Fibroblast of gingiva (primary cell): ENCODE data around the gene MAN1A1.
"Not testable (repeated sequence)": the region's sequence is repeated elsewhere in the genome, so short reads cannot be mapped to it uniquely, and the experiment has no call there.

ENCODE experiments used
- DNase-seq: peaks from one replicate; pipeline ENCODE4 v3.0.0-alpha.2; 2011; ENCODE audit warnings: low read depth

MAN1A1 gene

GRCh38 chr6:119349361-119350201 lies at the start of gene MAN1A1:
Gene MAN1A1, minus strand, starts transcription at chr6:119349761. Its CDS starts 696 bp downstream, at chr6:119349065.
- peak; percentile 87 for DNase-seq

GRCh38 chr6:119395192-119395591 lies 45.6 kb upstream of the MAN1A1 start:
- no peak for DNase-seq

GRCh38 chr6:119390247-119390793 lies 40.8 kb upstream of the MAN1A1 start:
- DNase-seq, result no peak

- DNase-seq, result no peak
Observed at GRCh38 chr6:119385994-119386393, 36.4 kb upstream of the MAN1A1 start.

- DNase-seq, result peak; percentile 23
Observed at GRCh38 chr6:119384444-119384843, 34.9 kb upstream of the MAN1A1 start.

GRCh38 chr6:119379809-119380208 lies 30.2 kb upstream of the MAN1A1 start:
- no peak for DNase-seq

GRCh38 chr6:119377043-119377442 lies 27.5 kb upstream of the MAN1A1 start:
- DNase-seq, result not testable (repeated sequence)

- no peak for DNase-seq
Observed at GRCh38 chr6:119370080-119370479, 20.5 kb upstream of the MAN1A1 start.

- no peak for DNase-seq
Observed at GRCh38 chr6:119368921-119369320, 19.4 kb upstream of the MAN1A1 start.

GRCh38 chr6:119361209-119361608 lies 11.6 kb upstream of the MAN1A1 start:
- DNase-seq, result no peak

GRCh38 chr6:119360262-119360915 lies 10.8 kb upstream of the MAN1A1 start:
- DNase-seq, result no peak

GRCh38 chr6:119355890-119356289 lies 6.3 kb upstream of the MAN1A1 start:
- no peak for DNase-seq

GRCh38 chr6:119355157-119355556 lies 5.6 kb upstream of the MAN1A1 start:
- DNase-seq, result peak; percentile 75

GRCh38 chr6:119353696-119354095 lies 4.1 kb upstream of the MAN1A1 start:
- no peak for DNase-seq

GRCh38 chr6:119352001-119352400 lies 2.4 kb upstream of the MAN1A1 start:
- DNase-seq, result no peak

- peak; percentile 51 for DNase-seq
Observed at GRCh38 chr6:119350952-119351372, 1.4 kb upstream of the MAN1A1 start.

- DNase-seq, result peak; percentile 88
Observed at GRCh38 chr6:119350202-119350951, 816 bp upstream of the MAN1A1 start.

GRCh38 chr6:119348748-119349360 lies 707 bp downstream of the MAN1A1 start:
- no peak for DNase-seq

GRCh38 chr6:119348096-119348747 lies 1.3 kb downstream of the MAN1A1 start:
- no peak for DNase-seq

- no peak for DNase-seq
Observed at GRCh38 chr6:119347466-119348095, 2.0 kb downstream of the MAN1A1 start.

- DNase-seq, result peak; percentile 34
Observed at GRCh38 chr6:119346936-119347335, 2.6 kb downstream of the MAN1A1 start.
